SK-N-SH (cell line): ENCODE results near the gene ZRANB3.

Experiments
- CTCF ChIP-seq: fragments of 200-600 bp; sonication (generic); IDR thresholded peaks from 2 replicates; pipeline ENCODE4 v1.6.1; 2017; ENCODE audit warnings: antibody characterized with exemption, mild to moderate bottlenecking, moderate library complexity
- EP300 ChIP-seq, 2 experiments: IDR thresholded peaks; 2 replicates each; pipeline versions ENCODE4 v1.4.0 to v1.6.1; 2012; ENCODE audit warnings: borderline replicate concordance in 1 of 2, low read depth in 1 of 2, low read length in 1 of 2
- EZH2phosphoT487 ChIP-seq: fragments of 200-600 bp; sonication (generic); IDR thresholded peaks from 2 replicates; pipeline ENCODE4 v1.6.1; 2017; ENCODE audit warnings: low read depth, mixed run types, mild to moderate bottlenecking, antibody characterized with exemption, moderate library complexity, borderline replicate concordance
- FOSL2 ChIP-seq: IDR thresholded peaks from 2 replicates; pipeline ENCODE4 v1.4.0; 2012; ENCODE audit warnings: low read depth, mild to moderate bottlenecking, moderate library complexity, borderline replicate concordance
- GATA2 ChIP-seq: sonication (generic); formaldehyde crosslinking; IDR thresholded peaks from 2 replicates; pipeline ENCODE4 v1.5.0; 2020; ENCODE audit warnings: mild to moderate bottlenecking, missing genetic modification reagents
- MAX ChIP-seq: IDR thresholded peaks from 2 replicates; pipeline ENCODE4 v1.4.0; 2012; ENCODE audit warnings: low read depth
- MEF2A ChIP-seq: IDR thresholded peaks from 2 replicates; pipeline ENCODE4 v1.4.0; 2012; ENCODE audit warnings: low read depth, borderline replicate concordance
- MXI1 ChIP-seq: IDR thresholded peaks from 2 replicates; pipeline ENCODE4 v1.6.1; 2012; ENCODE audit warnings: mild to moderate bottlenecking, low read depth, low read length, improper control_type of control experiment
- PBX3 ChIP-seq: IDR thresholded peaks from 2 replicates; pipeline ENCODE4; 2012
- RAD21 ChIP-seq: IDR thresholded peaks from 2 replicates; pipeline ENCODE4 v1.6.1; 2012; ENCODE audit warnings: mild to moderate bottlenecking, low read length
- REST ChIP-seq: IDR thresholded peaks from 2 replicates; pipeline ENCODE4 v1.6.1; 2012; ENCODE audit warnings: mild to moderate bottlenecking, low read depth, low read length, moderate library complexity
- RFX5 ChIP-seq: IDR thresholded peaks from 2 replicates; pipeline ENCODE4 v1.6.1; 2012; ENCODE audit warnings: mild to moderate bottlenecking, improper control_type of control experiment, low read length
- RXRA ChIP-seq: IDR thresholded peaks from 2 replicates; pipeline ENCODE4 v1.4.0; 2012; ENCODE audit warnings: low read depth, mild to moderate bottlenecking, borderline replicate concordance

- TF ChIP-seq PBX3 (no peak), MXI1 (no peak), CTCF (no peak), MEF2A (no peak), MAX (no peak), REST (no peak), RAD21 (no peak), EZH2phosphoT487 (no peak), RFX5 (no peak), FOSL2 (no peak), GATA2 (CRISPR knock-in tag) (no peak), RXRA (no peak), EP300 (IDR thresholded peaks at IDR 0.05; ENCODE audit: borderline replicate concordance in 1 of 2, low read depth in 1 of 2, low read length in 1 of 2) (no peak)
Observed at GRCh38 chr2:135422898-135423297, 108.1 kb downstream of the ZRANB3 start.
